K562 (cell line): ENCODE measurements around the gene USP19. TPM values are rescaled to one million over a fixed set of nuclear protein-coding genes. Genes with fewer than 3 reads are reported as not detected.

Experiments
- ATF4 ChIP-seq: fragments of 450-650 bp; formaldehyde crosslinking; IDR thresholded peaks from 2 replicates; pipeline ENCODE4 v1.4.0; 2022; ENCODE audit warnings: mild to moderate bottlenecking, moderate library complexity
- BRF1 ChIP-seq: IDR thresholded peaks from 3 replicates; pipeline ENCODE4 v1.6.1; 2011; ENCODE audit warnings: borderline replicate concordance, mild to moderate bottlenecking; ENCODE audit not compliant: insufficient read length; ENCODE audit errors: extremely low read depth
- C11orf30 ChIP-seq: fragments of 450-650 bp; IDR thresholded peaks from 2 replicates; pipeline ENCODE4 v1.6.1; 2016; ENCODE audit warnings: low read depth, mild to moderate bottlenecking
- CHD4 ChIP-seq: fragments of 200-600 bp; sonication (generic); IDR thresholded peaks from 3 replicates; pipeline ENCODE4 v1.6.1; 2012; ENCODE audit warnings: low read depth, mild to moderate bottlenecking, mixed read lengths, low read length, inconsistent platforms; ENCODE audit not compliant: insufficient read depth, insufficient replicate concordance, poor library complexity, severe bottlenecking
- CREB3L1 ChIP-seq: fragments of 450-650 bp; IDR thresholded peaks from 2 replicates; pipeline ENCODE4 v1.6.1; 2014; ENCODE audit warnings: low read depth, mild to moderate bottlenecking, moderate library complexity, borderline replicate concordance
- HNRNPK ChIP-seq: fragments of 200-400 bp; formaldehyde crosslinking; IDR thresholded peaks from one replicate; pipeline ENCODE4 v1.6.1; 2018; ENCODE audit warnings: mild to moderate bottlenecking, low read depth, low read length; ENCODE audit not compliant: poor library complexity, severe bottlenecking
- PPARD ChIP-seq: fragments of 250-450 bp; sonication (Bioruptor Pico); IDR thresholded peaks from 2 replicates; pipeline ENCODE4 v1.8.0; 2022; ENCODE audit warnings: inconsistent platforms, mild to moderate bottlenecking, moderate library complexity
- PREB ChIP-seq: sonication (generic); formaldehyde crosslinking; IDR thresholded peaks from 2 replicates; pipeline ENCODE4 v1.8.1; 2023; ENCODE audit warnings: mild to moderate bottlenecking, missing genetic modification reagents
- RBM39 ChIP-seq: fragments of 200-400 bp; formaldehyde crosslinking; optimal IDR thresholded peaks from 2 replicates; pipeline ENCODE3; 2018; ENCODE audit warnings: low read depth, low read length
- TAF1 ChIP-seq: IDR thresholded peaks from 2 replicates; pipeline ENCODE4 v1.6.1; 2011; ENCODE audit warnings: mild to moderate bottlenecking, low read length, moderate library complexity; ENCODE audit not compliant: insufficient read depth, control insufficient read depth, severe bottlenecking; ENCODE audit errors: extremely low read depth
- TRIM28 ChIP-seq: fragments of 450-650 bp; IDR thresholded peaks from 2 replicates; pipeline ENCODE4 v1.6.1; 2017
- ZNF592 ChIP-seq: fragments of 450-650 bp; IDR thresholded peaks from 2 replicates; pipeline ENCODE4 v1.6.1; 2017; ENCODE audit warnings: antibody characterized with exemption, mild to moderate bottlenecking
- ZNF655 ChIP-seq: fragments of 250-450 bp; sonication (Bioruptor Pico); IDR thresholded peaks from 2 replicates; pipeline ENCODE4 v1.5.0; 2021
- polyA plus RNA-seq, 8 experiments: library from polyadenylated mRNA; depleted of rRNA in 4 of 8; stranded (reverse) in 5 of 8; unstranded in 3 of 8; fragments of >200 nt; fragmentation: Nextera tagmentation in 2 of 8; fragmentation: Illumina TruSeq in 1 of 8; extraction: Ambion mirVana in 2 of 8; extraction: Trizol in 1 of 8; gene quantifications; 2 replicates each; pipeline versions ENCODE4 v1.2.1 to v1.2.3, GENCODE V29; 2011 to 2014; ENCODE audit warnings: inconsistent platforms in 1 of 8, missing spikeins in 1 of 8
- total RNA-seq, 7 experiments: library from RNA; depleted of rRNA in 6 of 7; stranded (reverse); fragments of >200 nt in 6 of 7; fragmentation: Illumina TruSeq in 2 of 7; extraction: Trizol in 2 of 7; gene quantifications; 2 replicates each; pipeline versions ENCODE4 v1.2.1 to v1.2.3, GENCODE V29; 2011 to 2021; ENCODE audit warnings: low replicate concordance in 1 of 7
- TF ChIP-seq, protein P1 (sequence below), 3 experiments: fragments of 200-800 bp in 1 of 3; sonication (Bioruptor generic) in 1 of 3; sonication (generic) in 1 of 3; formaldehyde crosslinking in 1 of 3; IDR thresholded peaks; 2 replicates each; pipeline versions ENCODE4 v1.6.1 to v1.8.0; 2016 to 2022; ENCODE audit warnings: mild to moderate bottlenecking in 2 of 3, missing compliant biosample characterization in 2 of 3, missing genetic modification characterization in 2 of 3, missing genetic modification reagents in 1 of 3

USP19 gene
- total and polyA plus RNA-seq, 9 of the 15 experiments (the other 6 are each of a cell fraction or from before 2014, with no cell fraction given) = 0.24 to 65.9 (median 36.9) TPM

DNA sequence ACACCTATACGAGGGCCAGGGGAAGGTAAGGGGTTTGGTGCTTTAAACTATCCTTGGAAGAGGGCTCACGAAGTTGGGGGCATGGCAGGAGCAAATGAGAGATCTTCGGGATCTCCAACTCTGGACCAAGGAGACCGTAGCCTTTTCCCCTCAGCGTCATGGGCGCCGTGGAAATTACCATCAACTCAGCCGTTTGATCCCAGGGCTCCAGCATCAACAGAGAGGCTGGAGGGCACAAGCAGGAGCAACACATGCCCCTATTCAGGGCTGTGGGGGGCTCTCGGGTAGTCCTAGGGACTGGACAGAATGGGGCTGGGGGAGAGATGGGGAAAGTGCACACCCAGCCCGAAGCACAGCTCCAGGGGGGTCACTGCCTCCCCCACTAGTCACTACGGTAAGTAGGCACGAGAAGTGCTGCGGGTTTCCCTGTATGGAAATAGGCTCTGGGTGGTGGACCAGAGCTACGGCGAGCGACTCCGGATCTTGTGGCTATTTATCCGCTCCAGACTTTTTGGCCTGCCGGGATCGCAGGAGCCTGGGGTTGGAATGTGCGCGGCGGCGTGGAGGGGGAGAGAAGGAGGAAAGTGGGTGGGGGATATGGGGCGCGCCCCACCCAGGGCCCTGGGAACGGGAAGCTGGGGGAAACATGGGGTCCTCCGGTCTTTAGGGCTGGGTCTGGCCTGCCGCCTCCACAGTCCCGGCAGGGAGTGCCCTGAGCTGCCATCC lies 12.8 kb upstream of the USP19 start (continued):
- TF ChIP-seq ZNF655 (no peak), ATF4 (CRISPR knock-in tag) (no peak), CHD4 (no peak), BRF1 (no peak), HNRNPK (no peak), CREB3L1 (no peak), PPARD (CRISPR knock-in tag) (no peak), TAF1 (peak; percentile 66), ZNF592 (no peak), PREB (no peak), RBM39 (no peak), TRIM28 (no peak), C11orf30 (no peak)
- TF ChIP-seq, protein P1, sequence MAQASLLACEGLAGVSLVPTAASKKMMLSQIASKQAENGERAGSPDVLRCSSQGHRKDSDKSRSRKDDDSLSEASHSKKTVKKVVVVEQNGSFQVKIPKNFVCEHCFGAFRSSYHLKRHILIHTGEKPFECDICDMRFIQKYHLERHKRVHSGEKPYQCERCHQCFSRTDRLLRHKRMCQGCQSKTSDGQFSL (CRISPR knock-in tag; IDR thresholded peaks at IDR 0.05) = no peak
- TF ChIP-seq, protein P1 (tag; IDR thresholded peaks at IDR 0.05) = no peak
